Peyer's patch (tissue), 4 donors: ENCODE results near the gene BMAL2. TPM values are rescaled to one million over a fixed set of nuclear protein-coding genes. Genes with fewer than 3 reads are reported as not detected.

Source experiments
- total RNA-seq, 4 donors: library from RNA; depleted of rRNA; stranded (reverse); fragments of >200 nt; gene quantifications; one replicate each; pipeline ENCODE4 v1.1.0, GENCODE V29; 2016

The BMAL2 gene
- total RNA-seq, 4 donors from 2014 or later = 3.5 to 14.0 (median 4.6) TPM

Other genes with a start within 250 kb of the BMAL2 start
- gene STK38L, start 88.5 kb upstream of the BMAL2 start, total RNA-seq = 10 to 100 TPM; 19.6 to 33.0 (median 22.1) TPM
- not detected for gene SMCO2, start 113.9 kb downstream of the BMAL2 start, total RNA-seq
- 100 to 1,000 TPM in 1 of 4 donors, 10 to 100 TPM in 3; 37.5 to 171 (median 48.1) TPM for gene PPFIBP1, start 191.4 kb downstream of the BMAL2 start, total RNA-seq